K562 (cell line): Measurements from ENCODE around the gene H2BK1. TPM values are rescaled to one million over a fixed set of nuclear protein-coding genes. Genes with fewer than 3 reads are reported as not detected.

Experiments used
- BHLHE40 ChIP-seq: IDR thresholded peaks from 2 replicates; pipeline ENCODE4 v1.6.1; 2011; ENCODE audit warnings: low read length, improper control_type of control experiment
- CEBPB ChIP-seq: fragments of 450-650 bp; IDR thresholded peaks from 2 replicates; pipeline ENCODE4 v1.6.1; 2016; ENCODE audit warnings: missing genetic modification characterization, missing compliant biosample characterization
- CLOCK ChIP-seq: fragments of 250-450 bp; sonication (Bioruptor Pico); IDR thresholded peaks from 2 replicates; pipeline ENCODE4 v1.4.0; 2020; ENCODE audit warnings: mild to moderate bottlenecking, moderate library complexity, borderline replicate concordance
- CREM ChIP-seq: IDR thresholded peaks from 2 replicates; pipeline ENCODE4 v1.6.1; 2014; ENCODE audit warnings: antibody characterized with exemption, low read depth
- MLLT1 ChIP-seq, 2 experiments: fragments of 450-650 bp; IDR thresholded peaks; 2 replicates each; pipeline ENCODE4 v1.6.1; 2016
- MTA1 ChIP-seq: fragments of 450-650 bp; IDR thresholded peaks from 2 replicates; pipeline ENCODE4 v1.6.1; 2017; ENCODE audit warnings: borderline replicate concordance
- PHF21A ChIP-seq: fragments of 450-650 bp; IDR thresholded peaks from 2 replicates; pipeline ENCODE4 v1.6.1; 2017; ENCODE audit warnings: low read depth, borderline replicate concordance
- POU5F1 ChIP-seq: fragments of 150-350 bp; IDR thresholded peaks from 2 replicates; pipeline ENCODE4 v1.6.1; 2014; ENCODE audit warnings: borderline replicate concordance, low read length, low read depth, mild to moderate bottlenecking; ENCODE audit not compliant: partially characterized antibody
- PRDM10 ChIP-seq: fragments of 450-650 bp; IDR thresholded peaks from 2 replicates; pipeline ENCODE4 v1.6.1; 2018; ENCODE audit not compliant: partially characterized antibody
- RAD21 ChIP-seq, 2 experiments: fragments of 250-450 bp in 1 of 2; fragments of 450-650 bp in 1 of 2; sonication (Bioruptor Pico) in 1 of 2; formaldehyde crosslinking in 1 of 2; IDR thresholded peaks in 1 of 2; conservative IDR thresholded peaks in 1 of 2; 2 replicates each; pipeline versions ENCODE4 v1.4.0 to v1.8.0; 2020 to 2022; ENCODE audit warnings: mild to moderate bottlenecking in 2 of 2, moderate library complexity in 1 of 2
- RBM15 ChIP-seq: fragments of 200-400 bp; formaldehyde crosslinking; IDR thresholded peaks from 2 replicates; pipeline ENCODE4 v1.6.1; 2018; ENCODE audit warnings: mild to moderate bottlenecking, low read length, moderate library complexity; ENCODE audit not compliant: insufficient read depth
- RNF2 ChIP-seq: sonication (generic); IDR thresholded peaks from 2 replicates; pipeline ENCODE4 v1.6.1; 2016
- SIRT6 ChIP-seq: IDR thresholded peaks from one replicate; pipeline ENCODE4 v1.6.1; 2012; ENCODE audit warnings: low read depth, mild to moderate bottlenecking, control low read depth, inconsistent platforms, low read length, moderate library complexity
- SNAPC5 ChIP-seq: fragments of 250-450 bp; sonication (Bioruptor Pico); IDR thresholded peaks from 2 replicates; pipeline ENCODE4 v1.8.0; 2021; ENCODE audit warnings: moderate library complexity, mild to moderate bottlenecking, inconsistent platforms
- VEZF1 ChIP-seq: fragments of 200-800 bp; sonication (Bioruptor generic); IDR thresholded peaks from 2 replicates; pipeline ENCODE4 v1.6.1; 2017; ENCODE audit warnings: missing genetic modification characterization, missing compliant biosample characterization
- ZKSCAN8 ChIP-seq: fragments of 200-800 bp; sonication (Bioruptor generic); IDR thresholded peaks from 2 replicates; pipeline ENCODE4 v1.6.1; 2016; ENCODE audit warnings: missing genetic modification characterization, missing compliant biosample characterization
- ZNF212 ChIP-seq: fragments of 450-650 bp; formaldehyde crosslinking; IDR thresholded peaks from 2 replicates; pipeline ENCODE4 v1.4.0; 2020; ENCODE audit warnings: mild to moderate bottlenecking
- ZNF668 ChIP-seq: fragments of 250-450 bp; sonication (Bioruptor Pico); IDR thresholded peaks from 2 replicates; pipeline ENCODE4 v1.8.0; 2022; ENCODE audit warnings: mild to moderate bottlenecking, inconsistent platforms
- polyA plus RNA-seq, 8 experiments: library from polyadenylated mRNA; depleted of rRNA in 4 of 8; stranded (reverse) in 5 of 8; unstranded in 3 of 8; fragments of >200 nt; fragmentation: Nextera tagmentation in 2 of 8; fragmentation: Illumina TruSeq in 1 of 8; extraction: Ambion mirVana in 2 of 8; extraction: Trizol in 1 of 8; gene quantifications; 2 replicates each; pipeline versions ENCODE4 v1.2.1 to v1.2.3, GENCODE V29; 2011 to 2014; ENCODE audit warnings: inconsistent platforms in 1 of 8, missing spikeins in 1 of 8
- total RNA-seq, 7 experiments: library from RNA; depleted of rRNA in 6 of 7; stranded (reverse); fragments of >200 nt in 6 of 7; fragmentation: Illumina TruSeq in 2 of 7; extraction: Trizol in 2 of 7; gene quantifications; 2 replicates each; pipeline versions ENCODE4 v1.2.1 to v1.2.3, GENCODE V29; 2011 to 2021; ENCODE audit warnings: low replicate concordance in 1 of 7

H2BK1 gene
- total and polyA plus RNA-seq, 9 of the 15 experiments (the other 6 are each of a cell fraction or from before 2014, with no cell fraction given) = not detected

- TF ChIP-seq RAD21 (CRISPR knock-in tag; conservative IDR thresholded peaks at IDR 0.05 in 1 of 2, IDR thresholded peaks at IDR 0.05 in 1 of 2) = no peak
- peak; percentile 97 for TF ChIP-seq BHLHE40
- TF ChIP-seq MTA1 = peak; percentile 63; the same call in 1 of the 2 replicates
- TF ChIP-seq VEZF1 (CRISPR knock-in tag) = peak; percentile 26; the same call in 1 of the 2 replicates
- TF ChIP-seq SIRT6 = no peak
- no peak for TF ChIP-seq ZKSCAN8 (CRISPR knock-in tag)
- peak; percentile 66; the same call in 1 of the 2 replicates for TF ChIP-seq PHF21A
- no peak for TF ChIP-seq CLOCK (CRISPR knock-in tag)
- no peak for TF ChIP-seq ZNF668 (CRISPR knock-in tag)
- TF ChIP-seq RNF2 = peak; percentile 88
- peak; percentile 60 for TF ChIP-seq CREM
- TF ChIP-seq RBM15 = no peak
- TF ChIP-seq CEBPB (tag) = no peak
- peak; percentile 60 for TF ChIP-seq PRDM10
- TF ChIP-seq ZNF212 (CRISPR knock-in tag) = no peak
- TF ChIP-seq MLLT1 (IDR thresholded peaks at IDR 0.05) = peak in 1 of 2 experiments; percentile 63; a peak in 1 of 4 replicates
- TF ChIP-seq POU5F1 = no peak
- TF ChIP-seq SNAPC5 (CRISPR knock-in tag) = no peak
These were observed 3.4 kb downstream of the H2BK1 start (continued) for GRCh38 chr7:151206914-151207313.
